ENCODE data around the gene NKIRAS2.

GRCh38 chr17:42061646-42062487 lies 42.0 kb downstream of the NKIRAS2 start:
- TF ChIP-seq, protein P1, sequence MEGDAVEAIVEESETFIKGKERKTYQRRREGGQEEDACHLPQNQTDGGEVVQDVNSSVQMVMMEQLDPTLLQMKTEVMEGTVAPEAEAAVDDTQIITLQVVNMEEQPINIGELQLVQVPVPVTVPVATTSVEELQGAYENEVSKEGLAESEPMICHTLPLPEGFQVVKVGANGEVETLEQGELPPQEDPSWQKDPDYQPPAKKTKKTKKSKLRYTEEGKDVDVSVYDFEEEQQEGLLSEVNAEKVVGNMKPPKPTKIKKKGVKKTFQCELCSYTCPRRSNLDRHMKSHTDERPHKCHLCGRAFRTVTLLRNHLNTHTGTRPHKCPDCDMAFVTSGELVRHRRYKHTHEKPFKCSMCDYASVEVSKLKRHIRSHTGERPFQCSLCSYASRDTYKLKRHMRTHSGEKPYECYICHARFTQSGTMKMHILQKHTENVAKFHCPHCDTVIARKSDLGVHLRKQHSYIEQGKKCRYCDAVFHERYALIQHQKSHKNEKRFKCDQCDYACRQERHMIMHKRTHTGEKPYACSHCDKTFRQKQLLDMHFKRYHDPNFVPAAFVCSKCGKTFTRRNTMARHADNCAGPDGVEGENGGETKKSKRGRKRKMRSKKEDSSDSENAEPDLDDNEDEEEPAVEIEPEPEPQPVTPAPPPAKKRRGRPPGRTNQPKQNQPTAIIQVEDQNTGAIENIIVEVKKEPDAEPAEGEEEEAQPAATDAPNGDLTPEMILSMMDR (conservative IDR thresholded peaks at IDR 0.05 in 1 of 2, IDR thresholded peaks at IDR 0.05 in 1 of 2; ENCODE audit: low read depth in 1 of 2, low read length in 2 of 2): no peak
- no peak for TF ChIP-seq EZH2 (IDR thresholded peaks at IDR 0.05; ENCODE audit: low read length, missing control alignments)
